ENCODE measurements around the gene RBP7.

RBP7 gene

GRCh38 chr1:10045480-10046355 is 48.7 kb downstream of the RBP7 start:
- H3K79me2 ChIP-seq (ENCODE audit: low read length) = peaks cover 25% of the 10 kb centered on the region
- H3K9ac ChIP-seq (ENCODE audit: low read length) = no peak overlapping the region
- H3K9me3 ChIP-seq (ENCODE audit: insufficient read depth, low read length) = no peaks in the 10 kb centered on the region
- H2AFZ ChIP-seq (ENCODE audit: low read depth, low read length) = no peak overlapping the region
- no peak overlapping the region for H3K27ac ChIP-seq (ENCODE audit: low read length)
- no peaks in the 10 kb centered on the region for H3K27me3 ChIP-seq (ENCODE audit: low read depth, low read length)
- H3K4me3 ChIP-seq (ENCODE audit: low read length) = no peak overlapping the region
- H4K20me1 ChIP-seq (ENCODE audit: insufficient read depth, low read length) = no peaks in the 10 kb centered on the region; the same call in 1 of the 2 replicates
- TF ChIP-seq, protein P1, sequence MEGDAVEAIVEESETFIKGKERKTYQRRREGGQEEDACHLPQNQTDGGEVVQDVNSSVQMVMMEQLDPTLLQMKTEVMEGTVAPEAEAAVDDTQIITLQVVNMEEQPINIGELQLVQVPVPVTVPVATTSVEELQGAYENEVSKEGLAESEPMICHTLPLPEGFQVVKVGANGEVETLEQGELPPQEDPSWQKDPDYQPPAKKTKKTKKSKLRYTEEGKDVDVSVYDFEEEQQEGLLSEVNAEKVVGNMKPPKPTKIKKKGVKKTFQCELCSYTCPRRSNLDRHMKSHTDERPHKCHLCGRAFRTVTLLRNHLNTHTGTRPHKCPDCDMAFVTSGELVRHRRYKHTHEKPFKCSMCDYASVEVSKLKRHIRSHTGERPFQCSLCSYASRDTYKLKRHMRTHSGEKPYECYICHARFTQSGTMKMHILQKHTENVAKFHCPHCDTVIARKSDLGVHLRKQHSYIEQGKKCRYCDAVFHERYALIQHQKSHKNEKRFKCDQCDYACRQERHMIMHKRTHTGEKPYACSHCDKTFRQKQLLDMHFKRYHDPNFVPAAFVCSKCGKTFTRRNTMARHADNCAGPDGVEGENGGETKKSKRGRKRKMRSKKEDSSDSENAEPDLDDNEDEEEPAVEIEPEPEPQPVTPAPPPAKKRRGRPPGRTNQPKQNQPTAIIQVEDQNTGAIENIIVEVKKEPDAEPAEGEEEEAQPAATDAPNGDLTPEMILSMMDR (IDR thresholded peaks at IDR 0.05; ENCODE audit: low read depth, low read length) = no peak
- TF ChIP-seq EZH2phosphoT487 (IDR thresholded peaks at IDR 0.05; ENCODE audit: low read depth) = no peak
- H3K36me3 ChIP-seq (replicated peaks; ENCODE audit: low read depth, low read length) = no peaks in the 10 kb centered on the region
- no peak overlapping the region for H3K4me2 ChIP-seq (ENCODE audit: low read length)
- no peaks in the 10 kb centered on the region for H3K4me1 ChIP-seq (ENCODE audit: low read length)

DNA sequence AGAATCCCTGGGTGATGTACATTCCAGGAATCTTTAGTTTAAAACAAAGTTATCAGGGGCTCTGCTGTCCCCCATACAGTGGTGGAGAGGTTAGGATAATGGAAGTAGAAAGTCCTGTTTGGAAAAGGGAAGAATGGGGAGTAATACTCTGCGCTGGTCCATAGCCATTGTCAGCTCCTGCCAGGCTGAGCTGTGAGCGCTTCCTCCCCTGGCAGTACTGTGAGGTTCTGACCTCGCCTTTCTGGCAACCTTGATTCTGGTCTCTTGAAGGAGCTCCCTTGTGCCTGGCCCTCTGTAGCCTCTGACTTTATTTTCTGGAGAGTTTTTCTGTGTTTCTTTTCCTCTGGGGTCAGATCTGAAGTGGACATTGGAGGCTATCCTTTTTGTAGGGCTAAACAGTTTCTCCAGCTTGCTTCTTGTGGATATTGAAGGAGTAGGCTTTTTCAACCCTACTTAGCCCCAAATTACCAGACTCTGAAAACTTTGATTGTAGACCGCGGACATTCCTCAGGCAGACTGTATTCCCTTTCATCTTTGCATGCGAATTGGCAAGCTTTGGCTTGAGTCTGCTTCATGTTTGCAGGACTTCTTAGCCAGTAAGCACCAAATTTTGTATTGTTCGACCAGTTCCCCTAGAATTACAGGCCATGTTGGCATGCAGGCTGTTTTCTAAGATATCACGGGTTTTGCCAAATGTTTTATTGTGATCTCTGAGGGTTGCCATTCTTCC is 49.5 kb downstream of the RBP7 start:
- H4K20me1 ChIP-seq (ENCODE audit: insufficient read depth, low read length) = no peaks in the 10 kb centered on the region; the same call in 1 of the 2 replicates
- H3K36me3 ChIP-seq (replicated peaks; ENCODE audit: low read depth, low read length) = no peaks in the 10 kb centered on the region
- TF ChIP-seq EZH2phosphoT487 (IDR thresholded peaks at IDR 0.05; ENCODE audit: low read depth) = no peak
- TF ChIP-seq, protein P1 (IDR thresholded peaks at IDR 0.05; ENCODE audit: low read depth, low read length) = no peak
- no peaks in the 10 kb centered on the region for H3K27me3 ChIP-seq (ENCODE audit: low read depth, low read length)
- H3K4me3 ChIP-seq (ENCODE audit: low read length) = no peak overlapping the region
- H3K27ac ChIP-seq (ENCODE audit: low read length) = no peak overlapping the region
- H3K9ac ChIP-seq (ENCODE audit: low read length) = no peak overlapping the region
- no peak overlapping the region for H2AFZ ChIP-seq (ENCODE audit: low read depth, low read length)
- H3K4me2 ChIP-seq (ENCODE audit: low read length) = no peak overlapping the region
- H3K4me1 ChIP-seq (ENCODE audit: low read length) = no peaks in the 10 kb centered on the region
- peaks cover 25% of the 10 kb centered on the region for H3K79me2 ChIP-seq (ENCODE audit: low read length)
- H3K9me3 ChIP-seq (ENCODE audit: insufficient read depth, low read length) = no peaks in the 10 kb centered on the region

- Histone ChIP-seq H3K27ac (ENCODE audit: low read length) (no peak overlapping the region), H3K27me3 (ENCODE audit: low read depth, low read length) (no peaks in the 10 kb centered on the region), H3K79me2 (ENCODE audit: low read length) (peaks cover 25% of the 10 kb centered on the region), H3K36me3 (replicated peaks; ENCODE audit: low read depth, low read length) (no peaks in the 10 kb centered on the region), H3K4me2 (ENCODE audit: low read length) (no peak overlapping the region), H3K9ac (ENCODE audit: low read length) (no peak overlapping the region), H3K4me1 (ENCODE audit: low read length) (no peaks in the 10 kb centered on the region), H3K9me3 (ENCODE audit: insufficient read depth, low read length) (no peaks in the 10 kb centered on the region), H4K20me1 (ENCODE audit: insufficient read depth, low read length) (no peaks in the 10 kb centered on the region; the same call in 1 of the 2 replicates), H2AFZ (ENCODE audit: low read depth, low read length) (no peak overlapping the region), H3K4me3 (ENCODE audit: low read length) (no peak overlapping the region)
- TF ChIP-seq, protein P1 (IDR thresholded peaks at IDR 0.05; ENCODE audit: low read depth, low read length) = no peak
- no peak for TF ChIP-seq EZH2phosphoT487 (IDR thresholded peaks at IDR 0.05; ENCODE audit: low read depth)
Measured at GRCh38 chr1:10048601-10049000, 51.6 kb downstream of the RBP7 start.

DNA sequence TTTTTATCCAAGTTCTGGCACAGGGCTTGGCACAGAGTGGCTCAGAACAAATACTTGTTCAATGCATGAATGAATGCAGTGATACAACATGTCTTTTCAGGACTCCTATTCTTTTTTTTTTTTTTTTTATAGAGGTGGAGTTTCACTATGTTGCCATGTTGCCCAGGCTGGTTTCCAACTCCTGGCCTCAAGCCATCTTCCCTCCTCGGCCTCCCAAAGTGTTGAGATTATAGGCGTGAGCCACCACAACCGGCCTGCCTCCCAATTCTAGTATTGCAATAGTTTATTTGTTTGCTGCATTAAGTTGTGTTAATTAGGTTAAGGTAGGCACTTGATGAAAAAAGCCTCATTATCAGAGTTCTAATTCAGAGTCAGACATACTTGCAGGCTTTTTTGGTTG is 53.6 kb downstream of the RBP7 start:
- Histone ChIP-seq H3K4me3 (ENCODE audit: low read length) (no peak overlapping the region), H3K9me3 (ENCODE audit: insufficient read depth, low read length) (no peaks in the 10 kb centered on the region), H3K27me3 (ENCODE audit: low read depth, low read length) (no peaks in the 10 kb centered on the region), H3K4me2 (ENCODE audit: low read length) (no peak overlapping the region), H4K20me1 (ENCODE audit: insufficient read depth, low read length) (no peaks in the 10 kb centered on the region; the same call in 1 of the 2 replicates), H3K9ac (ENCODE audit: low read length) (no peak overlapping the region), H3K79me2 (ENCODE audit: low read length) (peaks cover 19% of the 10 kb centered on the region), H2AFZ (ENCODE audit: low read depth, low read length) (no peak overlapping the region), H3K4me1 (ENCODE audit: low read length) (no peaks in the 10 kb centered on the region), H3K27ac (ENCODE audit: low read length) (no peak overlapping the region), H3K36me3 (replicated peaks; ENCODE audit: low read depth, low read length) (no peaks in the 10 kb centered on the region)
- TF ChIP-seq EZH2phosphoT487 (IDR thresholded peaks at IDR 0.05; ENCODE audit: low read depth) = no peak
- TF ChIP-seq, protein P1 (IDR thresholded peaks at IDR 0.05; ENCODE audit: low read depth, low read length) = no peak
